Heart left ventricle (tissue), 13 donors: ENCODE data around the gene TMEM178B.

Experiments
- POLR2A ChIP-seq, 2 donors: fragments of 450-650 bp; IDR thresholded peaks; one replicate each; pipeline ENCODE4 v1.6.1; 2017; ENCODE audit warnings: antibody characterized with exemption in 2 of 2, mild to moderate bottlenecking in 2 of 2, moderate library complexity in 2 of 2
- TF ChIP-seq, protein P1 (sequence below), 12 donors: fragments of 200-600 bp; sonication (generic) in 4 of 12; IDR thresholded peaks; one replicate each; pipeline versions ENCODE4 v1.5.0 to v1.8.0; 2018 to 2022; ENCODE audit warnings: antibody characterized with exemption in 12 of 12, mild to moderate bottlenecking in 5 of 12
- donor health status: ischemic (EF 13 %, LVEDD 7.1; RV severe dilation, severe dysfunction).
- donor health status: DM: no; HTN: yes; CAD: no.
- donor health status: DM: no; HTN: no; CAD: no.
- donor health status: ischemic (EF 25% LVEDD 6.9; RV normal size, moderate dysfunction).
- donor health status: ischemic (EF 25% LVEDD 5.7; RV mildly dilated, moderate dysfunction).
- donor health status: ischemic (EF 35%, LVEDD 5.7; RV mildly dilated, moderate dysfunction).
- donor health status: nonischemic (EF 11% LVEDD 7.7; RV severe dilation, severe dysfunction).
- donor health status: DM: yes; HTN: yes; CAD: no.
- donor health status: PGD.
- donor health status: ischemic (EF 29% LVEDD 5.4; RV normal size, mild dysfunction).
- donor health status: nonischemic (EF 23%, LVEDD 6.1; RV moderate dilation, normal function).

DNA sequence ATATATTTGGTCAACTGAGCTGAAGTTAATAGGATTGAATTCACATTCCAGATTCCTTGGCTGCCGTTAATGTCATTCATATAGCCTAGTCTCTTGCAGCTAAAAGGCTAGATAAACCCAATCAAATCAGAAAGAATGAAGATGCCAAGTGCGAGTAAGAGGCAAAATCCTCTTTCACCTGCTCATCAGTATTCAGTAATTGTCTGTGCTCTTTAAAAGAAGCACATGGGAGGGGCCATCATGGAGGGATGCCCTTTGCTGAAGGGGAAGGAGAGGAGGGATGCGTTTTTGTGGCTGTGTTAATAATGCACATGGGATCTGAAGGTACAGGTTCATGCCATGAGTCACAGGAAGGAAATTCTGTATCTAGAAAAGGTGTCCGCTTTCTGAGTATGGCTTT is 232.2 kb downstream of the TMEM178B start:
- TF ChIP-seq, protein P1, sequence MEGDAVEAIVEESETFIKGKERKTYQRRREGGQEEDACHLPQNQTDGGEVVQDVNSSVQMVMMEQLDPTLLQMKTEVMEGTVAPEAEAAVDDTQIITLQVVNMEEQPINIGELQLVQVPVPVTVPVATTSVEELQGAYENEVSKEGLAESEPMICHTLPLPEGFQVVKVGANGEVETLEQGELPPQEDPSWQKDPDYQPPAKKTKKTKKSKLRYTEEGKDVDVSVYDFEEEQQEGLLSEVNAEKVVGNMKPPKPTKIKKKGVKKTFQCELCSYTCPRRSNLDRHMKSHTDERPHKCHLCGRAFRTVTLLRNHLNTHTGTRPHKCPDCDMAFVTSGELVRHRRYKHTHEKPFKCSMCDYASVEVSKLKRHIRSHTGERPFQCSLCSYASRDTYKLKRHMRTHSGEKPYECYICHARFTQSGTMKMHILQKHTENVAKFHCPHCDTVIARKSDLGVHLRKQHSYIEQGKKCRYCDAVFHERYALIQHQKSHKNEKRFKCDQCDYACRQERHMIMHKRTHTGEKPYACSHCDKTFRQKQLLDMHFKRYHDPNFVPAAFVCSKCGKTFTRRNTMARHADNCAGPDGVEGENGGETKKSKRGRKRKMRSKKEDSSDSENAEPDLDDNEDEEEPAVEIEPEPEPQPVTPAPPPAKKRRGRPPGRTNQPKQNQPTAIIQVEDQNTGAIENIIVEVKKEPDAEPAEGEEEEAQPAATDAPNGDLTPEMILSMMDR (IDR thresholded peaks at IDR 0.05) = no peak
- TF ChIP-seq POLR2A (IDR thresholded peaks at IDR 0.05) = no peak
